Right lobe of liver (tissue), 4 donors: ENCODE measurements around the gene PHACTR2.

ENCODE experiments used
- POLR2A ChIP-seq: fragments of 450-650 bp; IDR thresholded peaks from one replicate; pipeline ENCODE4 v1.6.1; 2017; ENCODE audit warnings: antibody characterized with exemption, mild to moderate bottlenecking
- TF ChIP-seq, protein P1 (sequence below), 4 donors: fragments of 200-600 bp in 3 of 4; fragments of 450-650 bp in 1 of 4; IDR thresholded peaks; one replicate each; pipeline versions ENCODE4 v1.5.1 to v1.8.0; 2016 to 2022; ENCODE audit warnings: antibody characterized with exemption in 4 of 4, mild to moderate bottlenecking in 2 of 4
- donor health status: DM: no; HTN: no; CAD: no.
- donor health status: DM: no; HTN: no; CAD: no.
- donor health status: DM: no; HTN: yes; CAD: no.

GRCh38 chr6:143679041-143679440 is 1.3 kb downstream of the PHACTR2 start:
- TF ChIP-seq POLR2A = no peak
- TF ChIP-seq, protein P1, sequence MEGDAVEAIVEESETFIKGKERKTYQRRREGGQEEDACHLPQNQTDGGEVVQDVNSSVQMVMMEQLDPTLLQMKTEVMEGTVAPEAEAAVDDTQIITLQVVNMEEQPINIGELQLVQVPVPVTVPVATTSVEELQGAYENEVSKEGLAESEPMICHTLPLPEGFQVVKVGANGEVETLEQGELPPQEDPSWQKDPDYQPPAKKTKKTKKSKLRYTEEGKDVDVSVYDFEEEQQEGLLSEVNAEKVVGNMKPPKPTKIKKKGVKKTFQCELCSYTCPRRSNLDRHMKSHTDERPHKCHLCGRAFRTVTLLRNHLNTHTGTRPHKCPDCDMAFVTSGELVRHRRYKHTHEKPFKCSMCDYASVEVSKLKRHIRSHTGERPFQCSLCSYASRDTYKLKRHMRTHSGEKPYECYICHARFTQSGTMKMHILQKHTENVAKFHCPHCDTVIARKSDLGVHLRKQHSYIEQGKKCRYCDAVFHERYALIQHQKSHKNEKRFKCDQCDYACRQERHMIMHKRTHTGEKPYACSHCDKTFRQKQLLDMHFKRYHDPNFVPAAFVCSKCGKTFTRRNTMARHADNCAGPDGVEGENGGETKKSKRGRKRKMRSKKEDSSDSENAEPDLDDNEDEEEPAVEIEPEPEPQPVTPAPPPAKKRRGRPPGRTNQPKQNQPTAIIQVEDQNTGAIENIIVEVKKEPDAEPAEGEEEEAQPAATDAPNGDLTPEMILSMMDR (IDR thresholded peaks at IDR 0.05) = no peak
